Head of caudate nucleus (tissue), 42 donors: ENCODE results near the gene ASCC3.

Experiments
- DNase-seq, 42 donors: peaks; one replicate each; pipeline versions ENCODE4 v3.0.0 to v3.0.0-alpha.2; 2020 to 2021; ENCODE audit warnings: mixed read lengths in 7 of 42
- intact Hi-C: fragments of 100-400 bp; cut with DNase I; formaldehyde crosslinking; loops from one replicate; pipeline ENCODE4 v1.15.0; 2022

ASCC3 gene

GRCh38 chr6:100565439-100566104 is 315.6 kb downstream of the ASCC3 start:
- no peak for DNase-seq
- intact Hi-C loops, result no loop called here

- DNase-seq, result no peak
- intact Hi-C loops, result no loop called here
Measured at GRCh38 chr6:100559859-100560258, 321.3 kb downstream of the ASCC3 start.

GRCh38 chr6:100554228-100554627 is 326.9 kb downstream of the ASCC3 start:
- no peak for DNase-seq
- intact Hi-C loops, result no loop called here

GRCh38 chr6:100553243-100553642 is 327.9 kb downstream of the ASCC3 start:
- no peak for DNase-seq
- intact Hi-C loops, result no loop called here

- no peak for DNase-seq
- intact Hi-C loops, result no loop called here
Measured at GRCh38 chr6:100549406-100550167, 331.5 kb downstream of the ASCC3 start.

GRCh38 chr6:100538086-100538485 is 343.0 kb downstream of the ASCC3 start:
- no peak for DNase-seq
- intact Hi-C loops, result no loop called here

- DNase-seq, result no peak
- intact Hi-C loops, result no loop called here
Measured at GRCh38 chr6:100518588-100518987, 362.5 kb downstream of the ASCC3 start.

GRCh38 chr6:100517633-100518032 is 363.5 kb downstream of the ASCC3 start:
- intact Hi-C loops, result no loop called here
- DNase-seq, result no peak

GRCh38 chr6:100517106-100517505 is 364.0 kb downstream of the ASCC3 start:
- no peak for DNase-seq
- intact Hi-C loops, result no loop called here

- no peak for DNase-seq
- intact Hi-C loops, result no loop called here
Measured at GRCh38 chr6:100514660-100515059, 366.5 kb downstream of the ASCC3 start.

- intact Hi-C loops, result no loop called here
Measured at GRCh38 chr6:100512203-100512862, 368.8 kb downstream of the ASCC3 start.

GRCh38 chr6:100509101-100509500 is 372.0 kb downstream of the ASCC3 start:
- DNase-seq, result no peak
- intact Hi-C loops, result no loop called here

More at GRCh38 chr6:100512203-100512862, 368.8 kb downstream of the ASCC3 start:
- DNase-seq, result no peak

GRCh38 chr6:100506651-100507050 is 374.5 kb downstream of the ASCC3 start:
- DNase-seq, result no peak

GRCh38 chr6:100504786-100505737 is 376.1 kb downstream of the ASCC3 start:
- intact Hi-C loops, result no loop called here
- no peak for DNase-seq

More at GRCh38 chr6:100506651-100507050, 374.5 kb downstream of the ASCC3 start:
- intact Hi-C loops, result no loop called here

GRCh38 chr6:100503043-100503705 is 378.0 kb downstream of the ASCC3 start:
- no peak for DNase-seq
- intact Hi-C loops, result no loop called here

- intact Hi-C loops, result no loop called here
- DNase-seq, result no peak
Measured at GRCh38 chr6:100493206-100493888, 387.8 kb downstream of the ASCC3 start.

GRCh38 chr6:100491952-100492670 is 389.0 kb downstream of the ASCC3 start:
- DNase-seq, result no peak
- intact Hi-C loops, result no loop called here
